Suppressor macrophage (primary cell): Measurements from ENCODE around the gene ANO9.

ENCODE experiments used
- DNase-seq, 4 experiments: peaks; one replicate each; pipeline ENCODE4 v3.0.0-alpha.2; 2020 to 2022

Gene ANO9

DNA sequence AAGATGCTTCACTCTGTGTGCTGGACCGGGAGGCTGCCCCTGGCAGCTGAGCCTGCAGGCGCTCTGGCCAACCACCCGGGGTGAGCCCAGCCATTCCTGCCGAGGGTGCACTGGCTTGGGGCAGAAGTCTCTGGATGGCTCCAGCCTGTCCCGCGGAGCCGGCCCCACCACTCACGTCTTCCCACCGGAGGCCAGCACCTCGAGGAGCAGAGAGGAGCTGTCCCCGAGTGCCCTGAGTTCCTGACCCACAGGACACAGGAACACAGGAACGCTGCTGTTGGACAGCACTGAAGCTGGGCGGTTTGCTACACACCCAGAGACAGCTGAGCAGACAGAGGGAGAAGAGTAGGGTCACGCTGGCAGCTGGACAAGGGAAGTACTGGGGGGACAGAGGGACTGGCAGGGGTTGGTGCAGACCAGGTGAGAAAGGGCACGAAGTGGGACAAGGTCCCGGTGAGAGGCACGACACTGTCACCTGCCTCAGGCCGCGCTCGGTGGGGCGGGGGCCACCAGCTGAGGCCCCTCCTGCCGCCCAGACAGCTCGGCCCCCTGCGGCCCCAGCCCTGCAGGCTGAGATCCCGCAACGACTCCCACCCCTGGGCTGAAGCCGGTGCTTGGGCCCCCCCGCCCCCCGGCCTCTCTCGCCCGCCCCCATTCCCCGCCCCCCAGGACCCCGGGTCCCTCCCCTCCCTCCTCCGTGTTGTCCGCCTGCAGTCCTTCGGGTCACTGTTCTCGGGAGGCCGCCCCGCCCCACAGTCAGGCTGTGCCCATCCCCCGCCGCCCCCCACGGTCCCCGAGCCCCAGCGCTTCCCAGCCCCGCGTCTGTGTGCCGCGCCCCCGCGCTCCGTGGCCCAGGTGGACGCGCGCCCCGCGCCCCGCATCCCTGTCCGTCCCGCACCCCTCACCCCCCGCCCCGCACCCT is 73.1 kb downstream of the ANO9 start:
- no peak for DNase-seq

DNA sequence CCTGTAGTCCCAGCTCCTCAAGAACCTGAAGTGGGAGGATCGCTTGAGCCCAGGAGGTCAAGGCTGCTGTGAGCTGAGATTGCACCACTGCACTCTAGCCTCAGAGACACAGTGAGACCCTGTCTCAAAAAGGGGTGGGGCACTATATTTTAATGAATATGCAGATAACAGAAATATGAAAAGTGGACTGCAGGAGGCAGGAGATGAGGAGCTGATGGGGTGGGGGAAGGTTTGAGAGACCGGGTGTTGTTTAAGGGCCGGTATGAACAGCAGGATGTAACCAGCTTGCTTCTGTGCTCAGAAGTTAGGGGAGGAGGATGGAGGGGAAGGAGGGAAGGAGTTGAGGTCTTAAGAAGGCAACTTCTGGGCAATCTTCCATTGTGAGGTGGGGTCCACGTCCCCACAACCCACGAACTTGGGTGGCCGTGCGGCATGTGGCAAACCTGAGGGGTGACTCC is 73.8 kb downstream of the ANO9 start:
- no peak for DNase-seq
